Measurements from ENCODE around the gene KRT80.

DNA sequence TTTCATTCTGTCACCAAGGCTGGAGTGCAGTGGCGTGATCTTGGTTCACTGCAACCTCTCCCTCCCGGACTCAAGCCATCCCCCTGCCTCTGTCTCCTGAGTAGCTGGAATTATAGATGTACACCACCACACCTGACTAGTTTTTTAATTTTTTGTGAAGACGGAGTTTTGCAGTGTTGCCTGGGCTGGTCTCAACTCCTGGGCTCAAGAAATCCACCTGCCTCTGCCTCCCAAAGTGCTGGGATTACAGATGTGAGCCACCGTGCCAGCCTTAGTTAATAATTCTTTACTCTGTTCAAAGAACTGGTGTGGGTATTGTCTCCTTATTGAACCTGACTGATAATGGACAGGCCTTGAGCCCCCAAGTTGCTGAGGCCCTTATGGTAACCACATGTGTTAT, 30.9 kb upstream of the KRT80 start:
- TF ChIP-seq POLR2A (IDR thresholded peaks at IDR 0.05; ENCODE audit: low read length) (no peak), GATA1 (IDR thresholded peaks at IDR 0.05; ENCODE audit: low read depth, low read length) (no peak)

Data from erythroblast (primary cell).